GM23338 (cell line): Measurements from ENCODE around the gene SLC13A5.

Experiments
- CREB1 ChIP-seq: fragments of 250-450 bp; sonication (Bioruptor Pico); IDR thresholded peaks from 2 replicates; pipeline ENCODE4 v1.5.0; 2020; ENCODE audit warnings: low read depth, mild to moderate bottlenecking, moderate library complexity
- EZH2 ChIP-seq: fragments of 200-600 bp; sonication (generic); IDR thresholded peaks from one replicate; pipeline ENCODE4 v1.8.0; 2017; ENCODE audit warnings: antibody characterized with exemption, mild to moderate bottlenecking, low read depth; ENCODE audit not compliant: unreplicated experiment
- EZH2phosphoT487 ChIP-seq: fragments of 200-600 bp; sonication (generic); IDR thresholded peaks from one replicate; pipeline ENCODE4 v1.8.1; 2018; ENCODE audit warnings: antibody characterized with exemption; ENCODE audit not compliant: unreplicated experiment
- JUNB ChIP-seq: IDR thresholded peaks from one replicate; pipeline ENCODE4 v1.6.1; 2016; ENCODE audit warnings: antibody characterized with exemption; ENCODE audit not compliant: unreplicated experiment
- NANOG ChIP-seq: IDR thresholded peaks from 2 replicates; pipeline ENCODE4 v1.6.1; 2016; ENCODE audit warnings: antibody characterized with exemption, borderline replicate concordance
- POLR2AphosphoS5 ChIP-seq: IDR thresholded peaks from 2 replicates; pipeline ENCODE4 v1.6.1; 2016; ENCODE audit warnings: antibody characterized with exemption, low read depth
- REST ChIP-seq: IDR thresholded peaks from one replicate; pipeline ENCODE4 v1.6.1; 2018; ENCODE audit warnings: antibody characterized with exemption; ENCODE audit not compliant: unreplicated experiment
- STAT1 ChIP-seq: IDR thresholded peaks from one replicate; pipeline ENCODE4 v1.6.1; 2016; ENCODE audit warnings: antibody characterized with exemption; ENCODE audit not compliant: unreplicated experiment
- ZNF114 ChIP-seq: fragments of 250-450 bp; sonication (Bioruptor Pico); IDR thresholded peaks from 2 replicates; pipeline ENCODE4 v1.5.0; 2020; ENCODE audit warnings: mild to moderate bottlenecking, moderate library complexity
- ZNF331 ChIP-seq: fragments of 250-450 bp; sonication (Bioruptor Pico); IDR thresholded peaks from 2 replicates; pipeline ENCODE4 v1.5.0; 2020; ENCODE audit warnings: low read depth, mild to moderate bottlenecking, moderate library complexity
- ZNF462 ChIP-seq: fragments of 250-450 bp; sonication (Bioruptor Pico); IDR thresholded peaks from 2 replicates; pipeline ENCODE4 v1.5.0; 2020; ENCODE audit warnings: mild to moderate bottlenecking, moderate library complexity
- TF ChIP-seq, protein P1 (sequence below), 2 experiments: fragments of 200-600 bp in 1 of 2; sonication (generic) in 1 of 2; conservative IDR thresholded peaks; 2 replicates each; pipeline versions ENCODE4 v1.5.1 to v1.6.1; 2016 to 2017; ENCODE audit warnings: antibody characterized with exemption in 2 of 2, low read depth in 2 of 2, mild to moderate bottlenecking in 2 of 2, moderate library complexity in 1 of 2
- TF ChIP-seq, protein P2 (sequence below): IDR thresholded peaks from 2 replicates; pipeline ENCODE4 v1.6.1; 2016; ENCODE audit warnings: antibody characterized with exemption

DNA sequence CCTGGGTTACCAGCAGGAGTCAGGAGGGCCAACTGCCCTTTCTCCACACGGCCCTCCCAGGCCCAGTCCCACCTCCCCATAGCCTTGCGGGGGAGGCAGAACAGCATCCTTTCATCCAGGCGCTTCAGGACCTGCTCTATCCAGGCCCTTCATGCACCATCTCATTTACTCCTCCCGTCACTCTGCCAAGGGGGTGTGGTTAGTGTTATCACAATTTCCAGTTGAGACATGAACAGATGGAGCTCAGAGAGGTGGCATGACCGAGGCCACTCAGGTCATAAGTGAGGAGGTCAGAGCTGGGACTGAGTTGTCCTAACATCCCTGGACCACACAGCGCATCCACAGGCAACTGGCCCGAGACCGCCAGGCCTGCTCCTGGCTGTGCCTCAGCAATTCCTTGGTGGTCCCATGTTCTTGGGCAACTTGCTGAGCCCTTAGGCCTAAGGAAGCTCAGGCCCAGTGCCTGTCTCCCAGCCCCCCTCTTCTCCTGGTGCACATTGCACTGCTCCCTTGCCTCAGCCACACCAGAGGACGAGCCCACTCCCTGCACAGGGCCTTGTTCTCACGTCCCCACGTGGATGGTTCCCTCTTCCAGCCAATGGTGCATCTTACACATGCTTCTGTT is 37.9 kb downstream of the SLC13A5 start:
- TF ChIP-seq, protein P1, sequence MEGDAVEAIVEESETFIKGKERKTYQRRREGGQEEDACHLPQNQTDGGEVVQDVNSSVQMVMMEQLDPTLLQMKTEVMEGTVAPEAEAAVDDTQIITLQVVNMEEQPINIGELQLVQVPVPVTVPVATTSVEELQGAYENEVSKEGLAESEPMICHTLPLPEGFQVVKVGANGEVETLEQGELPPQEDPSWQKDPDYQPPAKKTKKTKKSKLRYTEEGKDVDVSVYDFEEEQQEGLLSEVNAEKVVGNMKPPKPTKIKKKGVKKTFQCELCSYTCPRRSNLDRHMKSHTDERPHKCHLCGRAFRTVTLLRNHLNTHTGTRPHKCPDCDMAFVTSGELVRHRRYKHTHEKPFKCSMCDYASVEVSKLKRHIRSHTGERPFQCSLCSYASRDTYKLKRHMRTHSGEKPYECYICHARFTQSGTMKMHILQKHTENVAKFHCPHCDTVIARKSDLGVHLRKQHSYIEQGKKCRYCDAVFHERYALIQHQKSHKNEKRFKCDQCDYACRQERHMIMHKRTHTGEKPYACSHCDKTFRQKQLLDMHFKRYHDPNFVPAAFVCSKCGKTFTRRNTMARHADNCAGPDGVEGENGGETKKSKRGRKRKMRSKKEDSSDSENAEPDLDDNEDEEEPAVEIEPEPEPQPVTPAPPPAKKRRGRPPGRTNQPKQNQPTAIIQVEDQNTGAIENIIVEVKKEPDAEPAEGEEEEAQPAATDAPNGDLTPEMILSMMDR (conservative IDR thresholded peaks at IDR 0.05; ENCODE audit: low read depth in 2 of 2) = no peak
- TF ChIP-seq JUNB = no peak
- TF ChIP-seq, protein P2, sequence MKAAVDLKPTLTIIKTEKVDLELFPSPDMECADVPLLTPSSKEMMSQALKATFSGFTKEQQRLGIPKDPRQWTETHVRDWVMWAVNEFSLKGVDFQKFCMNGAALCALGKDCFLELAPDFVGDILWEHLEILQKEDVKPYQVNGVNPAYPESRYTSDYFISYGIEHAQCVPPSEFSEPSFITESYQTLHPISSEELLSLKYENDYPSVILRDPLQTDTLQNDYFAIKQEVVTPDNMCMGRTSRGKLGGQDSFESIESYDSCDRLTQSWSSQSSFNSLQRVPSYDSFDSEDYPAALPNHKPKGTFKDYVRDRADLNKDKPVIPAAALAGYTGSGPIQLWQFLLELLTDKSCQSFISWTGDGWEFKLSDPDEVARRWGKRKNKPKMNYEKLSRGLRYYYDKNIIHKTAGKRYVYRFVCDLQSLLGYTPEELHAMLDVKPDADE = no peak
- TF ChIP-seq CREB1 (CRISPR knock-in tag) = no peak
- no peak for TF ChIP-seq REST
- no peak for TF ChIP-seq EZH2
- TF ChIP-seq POLR2AphosphoS5 = no peak
- no peak for TF ChIP-seq EZH2phosphoT487
- TF ChIP-seq ZNF462 = no peak
- TF ChIP-seq ZNF331 (CRISPR knock-in tag) = no peak
- no peak for TF ChIP-seq NANOG
- no peak for TF ChIP-seq STAT1
- TF ChIP-seq ZNF114 (CRISPR knock-in tag) = no peak
